ENCODE results near the gene ZNF488. TPM values are rescaled to one million over a fixed set of nuclear protein-coding genes. Genes with fewer than 3 reads are reported as not detected.

ZNF488 gene
- polyA plus RNA-seq, 1 donor from 2014 or later = 0.85 TPM

DNA sequence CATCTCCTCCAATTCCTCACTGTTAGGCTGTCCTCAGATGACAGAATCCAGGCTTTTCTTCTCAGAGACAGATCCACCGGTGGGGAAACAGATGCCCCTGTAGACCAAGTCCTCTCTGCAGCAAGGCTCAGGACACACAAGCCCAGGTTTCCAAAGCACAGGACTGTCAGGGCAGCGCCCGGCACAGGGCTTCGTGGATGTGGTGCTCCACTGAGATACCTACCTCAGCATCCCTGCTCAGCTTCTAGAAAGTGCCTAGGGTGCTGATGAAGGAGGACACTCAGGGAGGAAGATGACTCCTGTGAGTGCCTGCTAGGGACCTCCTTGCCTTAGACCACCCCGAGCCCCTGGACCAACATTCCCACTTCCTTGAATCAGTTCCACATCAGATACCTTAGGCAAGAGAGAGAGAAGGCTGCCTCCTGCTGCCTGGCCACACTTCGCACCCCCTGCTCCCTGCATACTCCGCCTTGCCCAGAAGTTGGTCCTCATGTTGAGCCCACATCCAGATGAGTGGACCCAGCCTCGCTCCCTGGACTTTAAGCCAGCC is 44.8 kb downstream of the ZNF488 start:
- Histone ChIP-seq H3K27ac (ENCODE audit: low read length) (no peak overlapping the region), H3K4me2 (ENCODE audit: low read length) (no peak overlapping the region), H3K36me3 (ENCODE audit: insufficient read depth, low read length) (no peaks in the 10 kb centered on the region)

DNA sequence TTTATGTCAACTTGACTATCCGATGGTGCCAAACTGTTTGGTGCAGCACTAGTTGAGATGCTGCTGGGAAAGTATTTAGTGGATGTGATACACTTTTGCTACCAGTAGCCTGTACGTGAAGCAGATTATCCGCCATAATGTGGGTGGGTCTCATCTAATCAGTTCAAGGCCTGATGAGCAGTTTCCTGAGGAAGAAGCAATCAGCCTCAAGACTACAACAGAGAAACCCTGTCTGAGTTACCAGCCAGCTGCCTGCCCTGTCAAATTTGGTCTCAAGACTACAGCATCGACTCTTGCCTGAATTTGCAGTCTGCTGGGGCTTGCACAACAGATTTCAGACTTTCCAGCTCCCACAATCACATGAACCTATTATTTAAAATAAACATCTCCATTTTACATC is 46.8 kb downstream of the ZNF488 start:
- H3K27me3 ChIP-seq (ENCODE audit: insufficient read depth, low read depth, low read length) = no peaks in the 10 kb centered on the region
- H3F3A ChIP-seq (ENCODE audit: insufficient read depth, low read length, poor library complexity, severe bottlenecking) = no peaks in the 10 kb centered on the region
- TF ChIP-seq POLR2AphosphoS5 (IDR thresholded peaks at IDR 0.05) (no peak), TAF1 (IDR thresholded peaks at IDR 0.05; ENCODE audit: low read depth) (no peak), EP300 (conservative IDR thresholded peaks at IDR 0.05; ENCODE audit: poor library complexity, severe bottlenecking) (no peak), RAD21 (conservative IDR thresholded peaks at IDR 0.05) (no peak), SMC3 (conservative IDR thresholded peaks at IDR 0.05; ENCODE audit: poor library complexity) (no peak), MXI1 (conservative IDR thresholded peaks at IDR 0.05; ENCODE audit: poor library complexity, severe bottlenecking) (no peak), EZH2 (IDR thresholded peaks at IDR 0.05; ENCODE audit: borderline replicate concordance, insufficient read depth, low read length, poor library complexity, severe bottlenecking) (no peak)
- TF ChIP-seq, protein P1, sequence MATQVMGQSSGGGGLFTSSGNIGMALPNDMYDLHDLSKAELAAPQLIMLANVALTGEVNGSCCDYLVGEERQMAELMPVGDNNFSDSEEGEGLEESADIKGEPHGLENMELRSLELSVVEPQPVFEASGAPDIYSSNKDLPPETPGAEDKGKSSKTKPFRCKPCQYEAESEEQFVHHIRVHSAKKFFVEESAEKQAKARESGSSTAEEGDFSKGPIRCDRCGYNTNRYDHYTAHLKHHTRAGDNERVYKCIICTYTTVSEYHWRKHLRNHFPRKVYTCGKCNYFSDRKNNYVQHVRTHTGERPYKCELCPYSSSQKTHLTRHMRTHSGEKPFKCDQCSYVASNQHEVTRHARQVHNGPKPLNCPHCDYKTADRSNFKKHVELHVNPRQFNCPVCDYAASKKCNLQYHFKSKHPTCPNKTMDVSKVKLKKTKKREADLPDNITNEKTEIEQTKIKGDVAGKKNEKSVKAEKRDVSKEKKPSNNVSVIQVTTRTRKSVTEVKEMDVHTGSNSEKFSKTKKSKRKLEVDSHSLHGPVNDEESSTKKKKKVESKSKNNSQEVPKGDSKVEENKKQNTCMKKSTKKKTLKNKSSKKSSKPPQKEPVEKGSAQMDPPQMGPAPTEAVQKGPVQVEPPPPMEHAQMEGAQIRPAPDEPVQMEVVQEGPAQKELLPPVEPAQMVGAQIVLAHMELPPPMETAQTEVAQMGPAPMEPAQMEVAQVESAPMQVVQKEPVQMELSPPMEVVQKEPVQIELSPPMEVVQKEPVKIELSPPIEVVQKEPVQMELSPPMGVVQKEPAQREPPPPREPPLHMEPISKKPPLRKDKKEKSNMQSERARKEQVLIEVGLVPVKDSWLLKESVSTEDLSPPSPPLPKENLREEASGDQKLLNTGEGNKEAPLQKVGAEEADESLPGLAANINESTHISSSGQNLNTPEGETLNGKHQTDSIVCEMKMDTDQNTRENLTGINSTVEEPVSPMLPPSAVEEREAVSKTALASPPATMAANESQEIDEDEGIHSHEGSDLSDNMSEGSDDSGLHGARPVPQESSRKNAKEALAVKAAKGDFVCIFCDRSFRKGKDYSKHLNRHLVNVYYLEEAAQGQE (IDR thresholded peaks at IDR 0.05; ENCODE audit: borderline replicate concordance) = no peak
- TF ChIP-seq, protein P2, sequence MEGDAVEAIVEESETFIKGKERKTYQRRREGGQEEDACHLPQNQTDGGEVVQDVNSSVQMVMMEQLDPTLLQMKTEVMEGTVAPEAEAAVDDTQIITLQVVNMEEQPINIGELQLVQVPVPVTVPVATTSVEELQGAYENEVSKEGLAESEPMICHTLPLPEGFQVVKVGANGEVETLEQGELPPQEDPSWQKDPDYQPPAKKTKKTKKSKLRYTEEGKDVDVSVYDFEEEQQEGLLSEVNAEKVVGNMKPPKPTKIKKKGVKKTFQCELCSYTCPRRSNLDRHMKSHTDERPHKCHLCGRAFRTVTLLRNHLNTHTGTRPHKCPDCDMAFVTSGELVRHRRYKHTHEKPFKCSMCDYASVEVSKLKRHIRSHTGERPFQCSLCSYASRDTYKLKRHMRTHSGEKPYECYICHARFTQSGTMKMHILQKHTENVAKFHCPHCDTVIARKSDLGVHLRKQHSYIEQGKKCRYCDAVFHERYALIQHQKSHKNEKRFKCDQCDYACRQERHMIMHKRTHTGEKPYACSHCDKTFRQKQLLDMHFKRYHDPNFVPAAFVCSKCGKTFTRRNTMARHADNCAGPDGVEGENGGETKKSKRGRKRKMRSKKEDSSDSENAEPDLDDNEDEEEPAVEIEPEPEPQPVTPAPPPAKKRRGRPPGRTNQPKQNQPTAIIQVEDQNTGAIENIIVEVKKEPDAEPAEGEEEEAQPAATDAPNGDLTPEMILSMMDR (IDR thresholded peaks at IDR 0.05; ENCODE audit: poor library complexity, severe bottlenecking) = no peak
- H3K36me3 ChIP-seq (ENCODE audit: insufficient read depth, low read length) = no peaks in the 10 kb centered on the region
- H3K27ac ChIP-seq (ENCODE audit: low read length) = no peak overlapping the region
- H4K20me1 ChIP-seq (ENCODE audit: insufficient read depth) = no peaks in the 10 kb centered on the region
- H3K9me3 ChIP-seq (ENCODE audit: low read length) = no peaks in the 10 kb centered on the region
- no peak overlapping the region for H2AFZ ChIP-seq (ENCODE audit: low read depth, low read length)
- H3K4me3 ChIP-seq (ENCODE audit: low read length) = no peak overlapping the region
- no peak overlapping the region for H3K4me2 ChIP-seq (ENCODE audit: low read length)
- H3K79me2 ChIP-seq (replicated peaks; ENCODE audit: insufficient read depth, low read length) = no peaks in the 10 kb centered on the region
- H3K9ac ChIP-seq (ENCODE audit: low read length) = no peak overlapping the region
- no peaks in the 10 kb centered on the region for H3K9me2 ChIP-seq (ENCODE audit: insufficient read depth, low read length)

More for the DNA sequence above, 44.8 kb downstream of the ZNF488 start:
- TF ChIP-seq MXI1 (conservative IDR thresholded peaks at IDR 0.05; ENCODE audit: poor library complexity, severe bottlenecking) (no peak), POLR2AphosphoS5 (IDR thresholded peaks at IDR 0.05) (no peak), TAF1 (IDR thresholded peaks at IDR 0.05; ENCODE audit: low read depth) (no peak), SMC3 (conservative IDR thresholded peaks at IDR 0.05; ENCODE audit: poor library complexity) (no peak), EP300 (conservative IDR thresholded peaks at IDR 0.05; ENCODE audit: poor library complexity, severe bottlenecking) (no peak), RAD21 (conservative IDR thresholded peaks at IDR 0.05) (no peak), EZH2 (IDR thresholded peaks at IDR 0.05; ENCODE audit: borderline replicate concordance, insufficient read depth, low read length, poor library complexity, severe bottlenecking) (no peak)
- TF ChIP-seq, protein P2 (IDR thresholded peaks at IDR 0.05; ENCODE audit: poor library complexity, severe bottlenecking) = no peak
- TF ChIP-seq, protein P1 (IDR thresholded peaks at IDR 0.05; ENCODE audit: borderline replicate concordance) = no peak
- Histone ChIP-seq H3K9me3 (ENCODE audit: low read length) (no peaks in the 10 kb centered on the region), H2AFZ (ENCODE audit: low read depth, low read length) (no peak overlapping the region), H3K79me2 (replicated peaks; ENCODE audit: insufficient read depth, low read length) (no peaks in the 10 kb centered on the region), H3F3A (ENCODE audit: insufficient read depth, low read length, poor library complexity, severe bottlenecking) (no peaks in the 10 kb centered on the region), H3K9ac (ENCODE audit: low read length) (no peak overlapping the region), H3K9me2 (ENCODE audit: insufficient read depth, low read length) (no peaks in the 10 kb centered on the region), H4K20me1 (ENCODE audit: insufficient read depth) (no peaks in the 10 kb centered on the region), H3K4me3 (ENCODE audit: low read length) (no peak overlapping the region), H3K27me3 (ENCODE audit: insufficient read depth, low read depth, low read length) (no peaks in the 10 kb centered on the region)

Data from neural cell (in vitro differentiated cells).